Stimulated activated effector memory CD8-positive, alpha-beta T cell treated with anti-CD3 and anti-CD28 coated beads, Interleukin-12 subunit alpha, Interleukin-12 subunit beta, amount 100 ng/mL, for 72 hours (primary cell): Measurements from ENCODE around the gene YTHDF2.
A peak's percentile ranks its signal among the peaks of the same experiment; 100 is the strongest.

ENCODE experiments used
- ATAC-seq: fragments of 150-1000 bp; cut with Tn5 transposase; 2 replicates; pipeline ENCODE4 v1.10.0; 2021
- DNase-seq, 2 donors: peaks; one replicate each; pipeline ENCODE4 v3.0.0; 2021 to 2022; ENCODE audit warnings: low spot score in 2 of 2
- H3K27ac Mint-ChIP-seq: one replicate; pipeline ENCODE4 v1.8.0; 2022; ENCODE audit warnings: mild to moderate bottlenecking, mixed read lengths
- H3K36me3 Mint-ChIP-seq: one replicate; pipeline ENCODE4 v1.8.0; 2022; ENCODE audit warnings: mild to moderate bottlenecking, mixed read lengths
- H3K4me1 Mint-ChIP-seq: one replicate; pipeline ENCODE4 v1.8.0; 2022; ENCODE audit warnings: mixed read lengths
- H3K4me3 Mint-ChIP-seq: one replicate; pipeline ENCODE4 v1.8.0; 2022; ENCODE audit warnings: mild to moderate bottlenecking, mixed read lengths
- H3K9me3 Mint-ChIP-seq: one replicate; pipeline ENCODE4 v1.8.0; 2022; ENCODE audit warnings: mixed read lengths

The YTHDF2 gene

GRCh38 chr1:28804071-28804470, 67.3 kb downstream of the YTHDF2 start:
- no peak for DNase-seq
- H3K4me1 Mint-ChIP-seq, result no peaks in the 10 kb centered on the region
- H3K36me3 Mint-ChIP-seq, result no peaks in the 10 kb centered on the region
- no peak overlapping the region for H3K4me3 Mint-ChIP-seq
- no peak overlapping the region for H3K27ac Mint-ChIP-seq
- no peak for ATAC-seq
- H3K9me3 Mint-ChIP-seq, result no peaks in the 10 kb centered on the region

- H3K36me3 Mint-ChIP-seq, result no peaks in the 10 kb centered on the region
- DNase-seq (no peak), ATAC-seq (no peak)
- H3K9me3 Mint-ChIP-seq, result no peaks in the 10 kb centered on the region
- H3K4me1 Mint-ChIP-seq, result no peaks in the 10 kb centered on the region
- no peak overlapping the region for H3K4me3 Mint-ChIP-seq
- H3K27ac Mint-ChIP-seq, result no peak overlapping the region
Observed at GRCh38 chr1:28807046-28807445, 70.3 kb downstream of the YTHDF2 start.

GRCh38 chr1:28807986-28808385, 71.2 kb downstream of the YTHDF2 start:
- no peak overlapping the region for H3K27ac Mint-ChIP-seq
- no peak for DNase-seq
- no peak for ATAC-seq
- no peak overlapping the region for H3K4me3 Mint-ChIP-seq
- no peaks in the 10 kb centered on the region for H3K36me3 Mint-ChIP-seq
- H3K4me1 Mint-ChIP-seq, result no peaks in the 10 kb centered on the region
- H3K9me3 Mint-ChIP-seq, result no peaks in the 10 kb centered on the region

GRCh38 chr1:28811369-28811765, 74.6 kb downstream of the YTHDF2 start:
- no peak for DNase-seq
- no peaks in the 10 kb centered on the region for H3K9me3 Mint-ChIP-seq
- no peak overlapping the region for H3K4me3 Mint-ChIP-seq
- ATAC-seq, result no peak
- H3K27ac Mint-ChIP-seq, result no peak overlapping the region
- no peaks in the 10 kb centered on the region for H3K4me1 Mint-ChIP-seq
- H3K36me3 Mint-ChIP-seq, result no peaks in the 10 kb centered on the region

- ATAC-seq, result no peak
- Mint-ChIP-seq H3K36me3 (no peaks in the 10 kb centered on the region), H3K4me3 (no peak within 1 kb of the TSS)
Observed at GRCh38 chr1:28811766-28812668, 75.3 kb downstream of the YTHDF2 start, which contains the start of gene OPRD1. OPRD1 (plus strand) TSS chr1:28812170; CDS start chr1:28812384, 214 bp downstream.

DNA sequence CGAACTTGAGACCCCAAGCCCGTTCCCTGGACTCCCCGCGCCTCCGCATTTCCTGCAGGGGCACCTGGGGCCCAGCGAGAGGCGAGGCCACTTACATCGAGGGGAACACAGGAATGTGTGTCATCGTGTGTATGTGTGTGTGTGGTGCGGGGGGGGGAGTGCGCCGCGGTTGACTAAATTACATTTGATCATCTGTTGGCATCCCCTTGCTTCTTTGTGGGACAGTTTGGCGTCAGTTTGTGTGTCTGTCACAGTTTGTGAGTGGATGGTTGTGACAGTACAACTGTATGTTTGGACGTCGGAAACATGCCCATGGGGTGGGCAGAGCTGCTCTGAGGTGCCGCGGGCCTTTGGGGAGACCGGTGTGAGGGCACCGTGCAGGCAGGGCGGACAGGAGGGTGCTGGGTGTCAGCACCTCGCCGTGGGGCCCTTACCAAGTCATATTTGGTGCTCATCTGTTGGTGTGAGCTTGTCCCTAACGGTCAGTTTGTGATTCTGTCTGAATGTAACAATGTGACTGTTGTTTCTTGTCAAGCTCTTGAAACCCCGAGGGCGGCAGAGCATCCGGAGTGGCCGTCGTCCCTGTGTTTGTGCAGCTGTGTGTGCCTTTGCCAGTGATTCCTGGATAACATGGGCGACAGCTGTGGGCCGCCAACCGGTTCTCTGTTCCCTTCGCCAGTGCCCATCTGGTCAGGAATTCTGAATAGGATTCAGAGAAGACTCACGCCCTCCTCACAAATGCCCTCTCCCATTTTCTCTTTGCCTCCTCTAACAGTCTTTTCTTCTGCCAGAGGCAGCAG, 76.1 kb downstream of the YTHDF2 start:
- Mint-ChIP-seq H3K36me3 (no peaks in the 10 kb centered on the region), H3K4me1 (no peaks in the 10 kb centered on the region), H3K9me3 (no peaks in the 10 kb centered on the region), H3K4me3 (no peak overlapping the region), H3K27ac (no peak overlapping the region)
- ATAC-seq (no peak), DNase-seq (no peak)

More at GRCh38 chr1:28811766-28812668, 75.3 kb downstream of the YTHDF2 start, which contains the start of gene OPRD1:
- no peak for DNase-seq
- Mint-ChIP-seq H3K9me3 (no peaks in the 10 kb centered on the region), H3K4me1 (no peaks in the 10 kb centered on the region), H3K27ac (no peak within 1 kb of the TSS)

DNA sequence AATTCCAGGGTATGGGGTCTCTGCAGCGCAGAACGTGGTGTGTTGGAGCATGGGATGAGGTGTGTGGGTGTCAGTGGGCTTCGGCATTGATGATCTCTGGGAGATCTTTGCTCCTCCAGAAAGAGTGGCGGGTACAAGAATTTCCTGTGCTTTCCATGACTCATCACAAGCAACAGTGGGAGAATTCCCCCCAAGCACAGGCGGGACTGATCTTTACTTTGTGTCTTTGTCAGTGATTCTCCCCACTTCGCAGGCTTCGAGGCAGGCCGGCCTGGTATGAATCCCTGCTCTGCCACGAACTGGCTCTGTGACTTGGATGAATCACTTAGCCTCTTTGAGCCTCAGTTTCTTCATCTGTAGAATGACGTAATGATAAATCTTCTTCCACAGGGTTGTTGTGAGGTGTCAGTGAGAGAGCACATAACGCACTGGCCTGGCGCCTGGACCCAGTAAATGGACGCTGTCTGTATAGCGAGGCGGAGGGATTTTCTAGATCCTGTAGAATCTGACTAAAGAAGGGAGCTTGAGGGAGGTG, 77.3 kb downstream of the YTHDF2 start:
- Mint-ChIP-seq H3K9me3 (no peaks in the 10 kb centered on the region), H3K4me1 (no peaks in the 10 kb centered on the region), H3K27ac (no peak overlapping the region), H3K36me3 (no peaks in the 10 kb centered on the region), H3K4me3 (no peak overlapping the region)
- no peak for ATAC-seq
- DNase-seq, result no peak

- Mint-ChIP-seq H3K4me1 (no peaks in the 10 kb centered on the region), H3K36me3 (no peaks in the 10 kb centered on the region), H3K27ac (no peak overlapping the region), H3K9me3 (no peaks in the 10 kb centered on the region), H3K4me3 (no peak overlapping the region)
- peak; percentile 35 for ATAC-seq
- no peak for DNase-seq
Observed at GRCh38 chr1:28815533-28816185, 78.9 kb downstream of the YTHDF2 start.

GRCh38 chr1:28817133-28817532, 80.4 kb downstream of the YTHDF2 start:
- DNase-seq, result no peak
- Mint-ChIP-seq H3K36me3 (no peaks in the 10 kb centered on the region), H3K27ac (no peak overlapping the region), H3K4me1 (no peaks in the 10 kb centered on the region), H3K4me3 (no peak overlapping the region), H3K9me3 (no peaks in the 10 kb centered on the region)
- ATAC-seq, result no peak

DNA sequence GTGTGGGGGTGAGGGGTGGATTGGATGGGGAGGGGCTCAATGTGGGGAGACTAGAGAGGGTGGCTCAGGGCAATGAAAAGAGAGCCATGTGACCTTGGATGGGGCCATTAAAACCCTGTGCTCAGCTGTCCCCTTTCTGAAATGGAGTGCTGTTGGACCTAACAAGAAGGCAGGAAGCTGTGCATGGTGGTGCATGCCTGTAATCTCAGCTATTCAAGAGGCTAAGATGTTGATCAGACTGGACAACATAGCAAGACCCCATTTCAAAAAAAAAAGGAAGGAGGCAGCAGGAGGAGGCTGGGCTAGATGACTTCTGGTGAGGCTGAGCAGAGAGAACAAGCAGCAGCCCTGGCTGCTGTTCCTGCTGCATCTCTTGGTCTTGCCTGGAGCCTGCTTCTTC, 82.3 kb downstream of the YTHDF2 start:
- no peak overlapping the region for H3K4me3 Mint-ChIP-seq
- no peaks in the 10 kb centered on the region for H3K9me3 Mint-ChIP-seq
- no peaks in the 10 kb centered on the region for H3K4me1 Mint-ChIP-seq
- H3K27ac Mint-ChIP-seq, result no peak overlapping the region
- ATAC-seq (no peak), DNase-seq (no peak)
- no peaks in the 10 kb centered on the region for H3K36me3 Mint-ChIP-seq
